Inflammatory macrophage treated with lipopolysaccharide for 4 hours (primary cell): Measurements from ENCODE around the gene SLAIN2.
A peak's percentile ranks its signal among the peaks of the same experiment; 100 is the strongest.

Experiments used
- DNase-seq: peaks from one replicate; pipeline ENCODE4 v3.0.0-alpha.2; 2020

Gene SLAIN2

GRCh38 chr4:48370260-48371134, 29.2 kb downstream of the SLAIN2 start:
- DNase-seq: no peak

- DNase-seq: no peak
Measured at GRCh38 chr4:48372272-48372671, 30.9 kb downstream of the SLAIN2 start.

GRCh38 chr4:48375651-48376304, 34.4 kb downstream of the SLAIN2 start:
- peak; percentile 23 for DNase-seq

- peak; percentile 37 for DNase-seq
Measured at GRCh38 chr4:48379587-48380180, 38.4 kb downstream of the SLAIN2 start.

- DNase-seq: peak; percentile 52
Measured at GRCh38 chr4:48380583-48381167, 39.3 kb downstream of the SLAIN2 start.

- DNase-seq: peak; percentile 22
Measured at GRCh38 chr4:48388525-48389154, 47.3 kb downstream of the SLAIN2 start.

- DNase-seq: no peak
Measured at GRCh38 chr4:48396043-48396442, 54.7 kb downstream of the SLAIN2 start.

GRCh38 chr4:48400416-48400815, 59.1 kb downstream of the SLAIN2 start:
- no peak for DNase-seq

- DNase-seq: no peak
Measured at GRCh38 chr4:48403358-48403757, 62.0 kb downstream of the SLAIN2 start.

- DNase-seq: no peak
Measured at GRCh38 chr4:48403779-48404178, 62.5 kb downstream of the SLAIN2 start.

- no peak for DNase-seq
Measured at GRCh38 chr4:48405924-48406323, 64.6 kb downstream of the SLAIN2 start.

GRCh38 chr4:48409203-48409602, 67.9 kb downstream of the SLAIN2 start:
- no peak for DNase-seq

GRCh38 chr4:48410812-48411211, 69.5 kb downstream of the SLAIN2 start:
- DNase-seq: no peak

- DNase-seq: no peak
Measured at GRCh38 chr4:48420144-48420543, 78.8 kb downstream of the SLAIN2 start.

GRCh38 chr4:48421101-48421500, 79.8 kb downstream of the SLAIN2 start:
- DNase-seq: no peak

- no peak for DNase-seq
Measured at GRCh38 chr4:48428926-48429325, 87.6 kb downstream of the SLAIN2 start.

- no peak for DNase-seq
Measured at GRCh38 chr4:48429709-48430474, 88.6 kb downstream of the SLAIN2 start.

- no peak for DNase-seq
Measured at GRCh38 chr4:48431401-48431800, 90.1 kb downstream of the SLAIN2 start.

- no peak for DNase-seq
Measured at GRCh38 chr4:48432017-48432416, 90.7 kb downstream of the SLAIN2 start.

GRCh38 chr4:48436318-48436717, 95.0 kb downstream of the SLAIN2 start:
- DNase-seq: no peak

GRCh38 chr4:48439988-48440387, 98.7 kb downstream of the SLAIN2 start:
- no peak for DNase-seq

- DNase-seq: peak; percentile 27
Measured at GRCh38 chr4:48440914-48441313, 99.6 kb downstream of the SLAIN2 start.
